ENCODE results near the gene LRRC15.

DNA sequence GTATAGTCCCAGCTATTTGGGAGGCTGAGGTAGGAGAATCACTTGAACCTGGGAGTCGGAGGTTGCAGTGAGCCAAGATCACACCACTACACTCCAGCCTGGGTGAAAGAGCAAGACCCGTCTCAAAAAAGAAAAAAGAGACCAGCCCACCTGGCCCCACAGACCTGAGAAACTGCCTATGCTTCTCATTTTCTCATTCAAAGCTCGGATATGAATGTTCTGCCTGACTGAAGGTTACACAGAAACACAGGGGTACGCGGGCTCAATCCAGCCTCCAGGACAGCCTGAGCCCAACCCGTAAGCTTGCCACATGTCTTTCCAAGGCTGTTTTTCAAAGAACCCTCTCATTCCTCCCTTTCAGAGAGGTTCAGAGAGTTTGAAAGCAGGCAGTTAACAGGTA, 9.7 kb upstream of the LRRC15 start:
- TF ChIP-seq ARNT (IDR thresholded peaks at IDR 0.05) (no peak), BHLHE40 (IDR thresholded peaks at IDR 0.05; ENCODE audit: borderline replicate concordance) (no peak), FOXK2 (IDR thresholded peaks at IDR 0.05) (no peak), FOXA1 (IDR thresholded peaks at IDR 0.05) (no peak), SP1 (IDR thresholded peaks at IDR 0.05) (no peak), CTBP1 (IDR thresholded peaks at IDR 0.05; ENCODE audit: borderline replicate concordance) (no peak), NFRKB (IDR thresholded peaks at IDR 0.05) (no peak), ELF4 (IDR thresholded peaks at IDR 0.05) (no peak)

Measured in HEK293T (cell line).